Activated CD8-positive, alpha-beta T cell treated with anti-CD3 and anti-CD28 coated beads for 36 hours (primary cell): Measurements from ENCODE around the gene ATPAF1. TPM values are rescaled to one million over a fixed set of nuclear protein-coding genes. Genes with fewer than 3 reads are reported as not detected.
"Not testable (repeated sequence)": the region's sequence is repeated elsewhere in the genome, so short reads cannot be mapped to it uniquely, and the experiment has no call there.

ENCODE experiments used
- ATAC-seq: fragments of 200-7000 bp; cut with Tn5 transposase; one replicate; pipeline ENCODE4 v1.10.0; 2021; ENCODE audit warnings: mild to moderate bottlenecking, moderate library complexity
- CTCF ChIA-PET: fragments of 350-600 bp; sonication (Branson Sonifier 250); formaldehyde crosslinking; loops from one replicate; lab custom pipeline; 2021; ENCODE audit warnings: antibody characterized with exemption; lab: Charles Lee
- POLR2A ChIA-PET: fragments of 350-600 bp; sonication (Branson Sonifier 250); formaldehyde crosslinking; loops from one replicate; lab custom pipeline; 2021; ENCODE audit warnings: antibody characterized with exemption; lab: Charles Lee
- DNase-seq: peaks from one replicate; pipeline ENCODE4 v3.0.0-alpha.2; 2020
- H3K27ac Mint-ChIP-seq: one replicate; pipeline ENCODE4 v1.8.0; 2021; ENCODE audit warnings: mild to moderate bottlenecking, mixed read lengths
- H3K27me3 Mint-ChIP-seq: one replicate; pipeline ENCODE4 v1.8.0; 2021; ENCODE audit warnings: mixed read lengths
- H3K36me3 Mint-ChIP-seq: one replicate; pipeline ENCODE4 v1.8.0; 2021; ENCODE audit warnings: low read depth, mixed read lengths
- H3K4me1 Mint-ChIP-seq: one replicate; pipeline ENCODE4 v1.8.0; 2021; ENCODE audit warnings: low read depth, mixed read lengths
- H3K4me3 Mint-ChIP-seq: one replicate; pipeline ENCODE4 v1.8.0; 2021; ENCODE audit warnings: mild to moderate bottlenecking, moderate library complexity, mixed read lengths
- H3K9me3 Mint-ChIP-seq: one replicate; pipeline ENCODE4 v1.8.0; 2021; ENCODE audit warnings: mixed read lengths
- CTCF ChIP-seq: fragments of 200-600 bp; IDR thresholded peaks from one replicate; pipeline ENCODE4 v1.8.0; 2022; ENCODE audit warnings: antibody characterized with exemption, mild to moderate bottlenecking
- intact Hi-C: fragments of 100-400 bp; cut with micrococcal nuclease; formaldehyde crosslinking; loops from one replicate; pipeline ENCODE4 v1.10.0; 2022
- total RNA-seq, 2 experiments: library from RNA; stranded (reverse); gene quantifications; one replicate each; pipeline ENCODE4 v1.2.3, GENCODE V29; 2021

The ATPAF1 gene
- total RNA-seq, 2 experiments from 2014 or later = 40.3 to 41.8 TPM

GRCh38 chr1:46652321-46653100 lies 15.7 kb downstream of the ATPAF1 start:
- CTCF ChIA-PET = interaction anchor here (1.1 to 1.4 kb wide), 3 partner anchors 8 to 75 kb away, joined by 3 to 4 read pairs (median 3); no protein-coding TSS in a partner anchor

GRCh38 chr1:46651152-46651551 lies 17.0 kb downstream of the ATPAF1 start:
- DNase-seq, H3K27me3 Mint-ChIP-seq, intact Hi-C loops, POLR2A ChIA-PET, ATAC-seq, H3K4me3 Mint-ChIP-seq, H3K27ac Mint-ChIP-seq: not testable (repeated sequence)
- CTCF ChIA-PET = interaction anchor here (1.3 kb wide), 1 partner anchor 10 kb away, joined by 4 read pairs; no protein-coding TSS in a partner anchor
- H3K9me3 Mint-ChIP-seq = peaks cover 11% of the 10 kb centered on the region
- H3K4me1 Mint-ChIP-seq = peaks cover 12% of the 10 kb centered on the region
- peaks cover 66% of the 10 kb centered on the region for H3K36me3 Mint-ChIP-seq

More at GRCh38 chr1:46652321-46653100, 15.7 kb downstream of the ATPAF1 start:
- intact Hi-C loops = no loop called here
- no peak overlapping the region for H3K4me3 Mint-ChIP-seq
- H3K36me3 Mint-ChIP-seq = peaks cover 58% of the 10 kb centered on the region
- H3K27me3 Mint-ChIP-seq = no peaks in the 10 kb centered on the region
- POLR2A ChIA-PET = no interaction called here
- H3K4me1 Mint-ChIP-seq = peaks cover 11% of the 10 kb centered on the region
- no peak for TF ChIP-seq CTCF
- ATAC-seq = no peak
- peaks cover 11% of the 10 kb centered on the region for H3K9me3 Mint-ChIP-seq
- no peak for DNase-seq
- H3K27ac Mint-ChIP-seq = no peak overlapping the region

GRCh38 chr1:46650491-46650890 lies 17.7 kb downstream of the ATPAF1 start:
- CTCF ChIA-PET = no interaction called here
- Mint-ChIP-seq H3K36me3 (peaks cover 59% of the 10 kb centered on the region), H3K27me3 (no peaks in the 10 kb centered on the region), H3K4me3 (no peak overlapping the region), H3K4me1 (peaks cover 12% of the 10 kb centered on the region), H3K9me3 (peaks cover 11% of the 10 kb centered on the region), H3K27ac (no peak overlapping the region)
- POLR2A ChIA-PET = no interaction called here
- DNase-seq = no peak
- no peak for ATAC-seq
- no peak for TF ChIP-seq CTCF
- intact Hi-C loops = no loop called here

- H3K4me3 Mint-ChIP-seq = no peak overlapping the region
- peaks cover 8% of the 10 kb centered on the region for H3K9me3 Mint-ChIP-seq
- peaks cover 12% of the 10 kb centered on the region for H3K4me1 Mint-ChIP-seq
- ATAC-seq (no peak), DNase-seq (no peak)
- no peaks in the 10 kb centered on the region for H3K27me3 Mint-ChIP-seq
- ChIA-PET CTCF (no interaction called here), POLR2A (no interaction called here)
- peaks cover 54% of the 10 kb centered on the region for H3K36me3 Mint-ChIP-seq
- no peak overlapping the region for H3K27ac Mint-ChIP-seq
- intact Hi-C loops = no loop called here
- no peak for TF ChIP-seq CTCF
Measured at GRCh38 chr1:46649764-46650163, 18.4 kb downstream of the ATPAF1 start.

- Mint-ChIP-seq H3K27me3 (no peaks in the 10 kb centered on the region), H3K9me3 (peaks cover 6% of the 10 kb centered on the region), H3K4me3 (no peak overlapping the region), H3K4me1 (peaks cover 2% of the 10 kb centered on the region), H3K27ac (no peak overlapping the region), H3K36me3 (peaks cover 41% of the 10 kb centered on the region)
- no peak for TF ChIP-seq CTCF
- ChIA-PET CTCF (no interaction called here), POLR2A (interaction anchor here (0.9 to 1.0 kb wide), 2 partner anchors 8 to 20 kb away, joined by 3 read pairs; no protein-coding TSS in a partner anchor)
- intact Hi-C loops = no loop called here
- ATAC-seq (no peak), DNase-seq (no peak)
Measured at GRCh38 chr1:46647611-46648010, 20.6 kb downstream of the ATPAF1 start.
